Parathyroid adenoma (tissue), 2 donors: ENCODE results near the gene CFAP69.
A peak's percentile ranks its signal among the peaks of the same experiment; 100 is the strongest.

ENCODE experiments used
- H2AFZ ChIP-seq: fragments of 300-600 bp; sonication (generic); one replicate; pipeline ENCODE4 v1.7.0; 2017; ENCODE audit warnings: antibody characterized with exemption, mild to moderate bottlenecking
- H3K27ac ChIP-seq: fragments of 300-600 bp; sonication (generic); one replicate; pipeline ENCODE4 v1.7.0; 2017
- H3K27me3 ChIP-seq: fragments of 300-600 bp; sonication (generic); one replicate; pipeline ENCODE4 v1.7.0; 2017; ENCODE audit warnings: low read length; ENCODE audit not compliant: control insufficient read depth, insufficient read depth
- H3K36me3 ChIP-seq: fragments of 300-600 bp; sonication (generic); one replicate; pipeline ENCODE4 v1.7.0; 2017; ENCODE audit warnings: low read length; ENCODE audit not compliant: control insufficient read depth, insufficient read depth
- H3K4me1 ChIP-seq: fragments of 300-600 bp; sonication (generic); one replicate; pipeline ENCODE4 v1.7.0; 2017; ENCODE audit warnings: control low read depth
- H3K4me2 ChIP-seq: fragments of 300-600 bp; sonication (generic); one replicate; pipeline ENCODE4 v1.7.0; 2017; ENCODE audit warnings: low read length
- H3K4me3 ChIP-seq: fragments of 300-600 bp; sonication (generic); one replicate; pipeline ENCODE4 v1.7.0; 2017; ENCODE audit warnings: low read depth, low read length
- H3K79me2 ChIP-seq: fragments of 300-600 bp; sonication (generic); one replicate; pipeline ENCODE4 v1.7.0; 2017; ENCODE audit warnings: control low read depth
- H3K9ac ChIP-seq: fragments of 300-600 bp; sonication (generic); one replicate; pipeline ENCODE4 v1.7.0; 2017; ENCODE audit warnings: mild to moderate bottlenecking
- H3K9me3 ChIP-seq: fragments of 300-600 bp; sonication (generic); one replicate; pipeline ENCODE4 v1.7.0; 2017; ENCODE audit warnings: low read length; ENCODE audit not compliant: control insufficient read depth
- CTCF ChIP-seq: fragments of 300-600 bp; sonication (generic); IDR thresholded peaks from one replicate; pipeline ENCODE4 v1.7.0; 2017; ENCODE audit warnings: antibody characterized with exemption, mild to moderate bottlenecking
- donor health status: primary hyperparathyroidism.

Gene CFAP69

GRCh38 chr7:90276033-90276728 is 31.2 kb downstream of the CFAP69 start:
- no peaks in the 10 kb centered on the region for H3K9me3 ChIP-seq
- H3K9ac ChIP-seq = no peak overlapping the region
- H3K79me2 ChIP-seq = no peaks in the 10 kb centered on the region
- H3K4me2 ChIP-seq = no peak overlapping the region
- TF ChIP-seq CTCF = no peak
- H3K27me3 ChIP-seq = no peaks in the 10 kb centered on the region
- no peaks in the 10 kb centered on the region for H3K4me1 ChIP-seq
- H3K36me3 ChIP-seq = no peaks in the 10 kb centered on the region
- no peak overlapping the region for H2AFZ ChIP-seq
- H3K27ac ChIP-seq = no peak overlapping the region
- H3K4me3 ChIP-seq = no peak overlapping the region

- no peaks in the 10 kb centered on the region for H3K27me3 ChIP-seq
- H3K4me3 ChIP-seq = no peak overlapping the region
- H3K9ac ChIP-seq = no peak overlapping the region
- no peaks in the 10 kb centered on the region for H3K4me1 ChIP-seq
- no peak overlapping the region for H3K4me2 ChIP-seq
- no peak overlapping the region for H2AFZ ChIP-seq
- no peaks in the 10 kb centered on the region for H3K79me2 ChIP-seq
- no peak overlapping the region for H3K27ac ChIP-seq
- no peak for TF ChIP-seq CTCF
- no peaks in the 10 kb centered on the region for H3K9me3 ChIP-seq
- H3K36me3 ChIP-seq = no peaks in the 10 kb centered on the region
Measured at GRCh38 chr7:90288154-90288553, 43.2 kb downstream of the CFAP69 start.

- Histone ChIP-seq H2AFZ (no peak overlapping the region), H3K9me3 (no peaks in the 10 kb centered on the region), H3K9ac (no peak overlapping the region), H3K27ac (no peak overlapping the region), H3K27me3 (no peaks in the 10 kb centered on the region), H3K36me3 (no peaks in the 10 kb centered on the region), H3K4me1 (no peaks in the 10 kb centered on the region), H3K4me2 (no peak overlapping the region), H3K4me3 (no peak overlapping the region), H3K79me2 (no peaks in the 10 kb centered on the region)
- TF ChIP-seq CTCF = no peak
Measured at GRCh38 chr7:90290244-90291113, 45.5 kb downstream of the CFAP69 start.

GRCh38 chr7:90298145-90299038 is 53.4 kb downstream of the CFAP69 start:
- H3K9ac ChIP-seq = no peak overlapping the region
- H3K79me2 ChIP-seq = no peaks in the 10 kb centered on the region
- H3K36me3 ChIP-seq = no peaks in the 10 kb centered on the region
- no peak overlapping the region for H3K4me3 ChIP-seq
- no peak overlapping the region for H2AFZ ChIP-seq
- H3K9me3 ChIP-seq = no peaks in the 10 kb centered on the region
- H3K27me3 ChIP-seq = no peaks in the 10 kb centered on the region
- no peaks in the 10 kb centered on the region for H3K4me1 ChIP-seq
- no peak overlapping the region for H3K4me2 ChIP-seq
- peak; percentile 37 for TF ChIP-seq CTCF
- no peak overlapping the region for H3K27ac ChIP-seq
